Measurements from ENCODE around the gene TAS2R40.
"Not testable (repeated sequence)": the region's sequence is repeated elsewhere in the genome, so short reads cannot be mapped to it uniquely, and the experiment has no call there.

TAS2R40 gene

GRCh38 chr7:143199040-143199439 lies 22.8 kb upstream of the TAS2R40 start:
- H3K9ac ChIP-seq (ENCODE audit: low read depth in 1 of 2, low read length in 2 of 2), result no peak overlapping the region
- H3K36me3 ChIP-seq (ENCODE audit: control insufficient read depth in 2 of 2, insufficient read depth in 2 of 2, low read length in 2 of 2), result no peaks in the 10 kb centered on the region
- H3K9me3 ChIP-seq (ENCODE audit: control insufficient read depth in 2 of 2, low read length in 2 of 2), result no peaks in the 10 kb centered on the region
- H3K27ac ChIP-seq (ENCODE audit: low read depth in 2 of 2, low read length in 2 of 2), result no peak overlapping the region
- H3K4me1 ChIP-seq (ENCODE audit: control insufficient read depth in 2 of 2, insufficient read depth in 2 of 2, low read length in 2 of 2), result no peaks in the 10 kb centered on the region
- H3K27me3 ChIP-seq (ENCODE audit: control insufficient read depth in 2 of 2, insufficient read depth in 2 of 2, low read length in 2 of 2), result no peaks in the 10 kb centered on the region
- no peak overlapping the region for H3K4me3 ChIP-seq (ENCODE audit: low read length in 2 of 2)

- Histone ChIP-seq H3K4me1 (ENCODE audit: control insufficient read depth in 2 of 2, insufficient read depth in 2 of 2, low read length in 2 of 2) (no peaks in the 10 kb centered on the region), H3K27ac (ENCODE audit: low read depth in 2 of 2, low read length in 2 of 2) (no peak overlapping the region), H3K9ac (ENCODE audit: low read depth in 1 of 2, low read length in 2 of 2) (no peak overlapping the region), H3K9me3 (ENCODE audit: control insufficient read depth in 2 of 2, low read length in 2 of 2) (no peaks in the 10 kb centered on the region), H3K4me3 (ENCODE audit: low read length in 2 of 2) (no peak overlapping the region), H3K36me3 (ENCODE audit: control insufficient read depth in 2 of 2, insufficient read depth in 2 of 2, low read length in 2 of 2) (no peaks in the 10 kb centered on the region), H3K27me3 (ENCODE audit: control insufficient read depth in 2 of 2, insufficient read depth in 2 of 2, low read length in 2 of 2) (no peaks in the 10 kb centered on the region)
These were observed 19.7 kb upstream of the TAS2R40 start for GRCh38 chr7:143202161-143202560.

- no peaks in the 10 kb centered on the region for H3K4me1 ChIP-seq (ENCODE audit: control insufficient read depth in 2 of 2, insufficient read depth in 2 of 2, low read length in 2 of 2)
These were observed 18.5 kb upstream of the TAS2R40 start for GRCh38 chr7:143203386-143203785.

GRCh38 chr7:143205560-143206293 lies 16.1 kb upstream of the TAS2R40 start:
- Histone ChIP-seq H3K4me1 (ENCODE audit: control insufficient read depth in 2 of 2, insufficient read depth in 2 of 2, low read length in 2 of 2) (no peaks in the 10 kb centered on the region), H3K27ac (ENCODE audit: low read depth in 2 of 2, low read length in 2 of 2) (no peak overlapping the region), H3K9ac (ENCODE audit: low read depth in 1 of 2, low read length in 2 of 2) (no peak overlapping the region), H3K9me3 (ENCODE audit: control insufficient read depth in 2 of 2, low read length in 2 of 2) (no peaks in the 10 kb centered on the region), H3K4me3 (ENCODE audit: low read length in 2 of 2) (no peak overlapping the region), H3K36me3 (ENCODE audit: control insufficient read depth in 2 of 2, insufficient read depth in 2 of 2, low read length in 2 of 2) (no peaks in the 10 kb centered on the region), H3K27me3 (ENCODE audit: control insufficient read depth in 2 of 2, insufficient read depth in 2 of 2, low read length in 2 of 2) (no peaks in the 10 kb centered on the region)

More at GRCh38 chr7:143203386-143203785, 18.5 kb upstream of the TAS2R40 start:
- no peak overlapping the region for H3K27ac ChIP-seq (ENCODE audit: low read depth in 2 of 2, low read length in 2 of 2)
- H3K4me3 ChIP-seq (ENCODE audit: low read length in 2 of 2), result no peak overlapping the region
- no peaks in the 10 kb centered on the region for H3K27me3 ChIP-seq (ENCODE audit: control insufficient read depth in 2 of 2, insufficient read depth in 2 of 2, low read length in 2 of 2)
- no peaks in the 10 kb centered on the region for H3K9me3 ChIP-seq (ENCODE audit: control insufficient read depth in 2 of 2, low read length in 2 of 2)
- no peaks in the 10 kb centered on the region for H3K36me3 ChIP-seq (ENCODE audit: control insufficient read depth in 2 of 2, insufficient read depth in 2 of 2, low read length in 2 of 2)
- no peak overlapping the region for H3K9ac ChIP-seq (ENCODE audit: low read depth in 1 of 2, low read length in 2 of 2)

GRCh38 chr7:143210541-143210940 lies 11.3 kb upstream of the TAS2R40 start:
- Histone ChIP-seq H3K27me3 (ENCODE audit: control insufficient read depth in 2 of 2, insufficient read depth in 2 of 2, low read length in 2 of 2) (no peaks in the 10 kb centered on the region), H3K9ac (ENCODE audit: low read depth in 1 of 2, low read length in 2 of 2) (no peak overlapping the region), H3K36me3 (ENCODE audit: control insufficient read depth in 2 of 2, insufficient read depth in 2 of 2, low read length in 2 of 2) (no peaks in the 10 kb centered on the region), H3K4me1 (ENCODE audit: control insufficient read depth in 2 of 2, insufficient read depth in 2 of 2, low read length in 2 of 2) (no peaks in the 10 kb centered on the region), H3K27ac (ENCODE audit: low read depth in 2 of 2, low read length in 2 of 2) (no peak overlapping the region), H3K4me3 (ENCODE audit: low read length in 2 of 2) (no peak overlapping the region), H3K9me3 (ENCODE audit: control insufficient read depth in 2 of 2, low read length in 2 of 2) (no peaks in the 10 kb centered on the region)

- H3K4me1 ChIP-seq (ENCODE audit: control insufficient read depth in 2 of 2, insufficient read depth in 2 of 2, low read length in 2 of 2); H3K36me3 ChIP-seq (ENCODE audit: control insufficient read depth in 2 of 2, insufficient read depth in 2 of 2, low read length in 2 of 2); H3K27ac ChIP-seq (ENCODE audit: low read depth in 2 of 2, low read length in 2 of 2); H3K27me3 ChIP-seq (ENCODE audit: control insufficient read depth in 2 of 2, insufficient read depth in 2 of 2, low read length in 2 of 2); H3K9me3 ChIP-seq (ENCODE audit: control insufficient read depth in 2 of 2, low read length in 2 of 2); H3K9ac ChIP-seq (ENCODE audit: low read depth in 1 of 2, low read length in 2 of 2); H3K4me3 ChIP-seq (ENCODE audit: low read length in 2 of 2): not testable (repeated sequence)
These were observed 8.4 kb upstream of the TAS2R40 start for GRCh38 chr7:143213478-143213877.

GRCh38 chr7:143214789-143215679 lies 6.8 kb upstream of the TAS2R40 start:
- Histone ChIP-seq H3K36me3 (ENCODE audit: control insufficient read depth in 2 of 2, insufficient read depth in 2 of 2, low read length in 2 of 2) (no peaks in the 10 kb centered on the region), H3K9me3 (ENCODE audit: control insufficient read depth in 2 of 2, low read length in 2 of 2) (no peaks in the 10 kb centered on the region), H3K27me3 (ENCODE audit: control insufficient read depth in 2 of 2, insufficient read depth in 2 of 2, low read length in 2 of 2) (peaks cover 0 to 3% of the 10 kb centered on the region in 2 donors), H3K9ac (ENCODE audit: low read depth in 1 of 2, low read length in 2 of 2) (no peak overlapping the region), H3K4me1 (ENCODE audit: control insufficient read depth in 2 of 2, insufficient read depth in 2 of 2, low read length in 2 of 2) (no peaks in the 10 kb centered on the region), H3K4me3 (ENCODE audit: low read length in 2 of 2) (no peak overlapping the region), H3K27ac (ENCODE audit: low read depth in 2 of 2, low read length in 2 of 2) (no peak overlapping the region)

- H3K4me3 ChIP-seq (ENCODE audit: low read length in 2 of 2), result no peak overlapping the region
- no peak overlapping the region for H3K9ac ChIP-seq (ENCODE audit: low read depth in 1 of 2, low read length in 2 of 2)
- no peak overlapping the region for H3K27ac ChIP-seq (ENCODE audit: low read depth in 2 of 2, low read length in 2 of 2)
- H3K4me1 ChIP-seq (ENCODE audit: control insufficient read depth in 2 of 2, insufficient read depth in 2 of 2, low read length in 2 of 2), result no peaks in the 10 kb centered on the region
- no peaks in the 10 kb centered on the region for H3K36me3 ChIP-seq (ENCODE audit: control insufficient read depth in 2 of 2, insufficient read depth in 2 of 2, low read length in 2 of 2)
- H3K27me3 ChIP-seq (ENCODE audit: control insufficient read depth in 2 of 2, insufficient read depth in 2 of 2, low read length in 2 of 2), result peaks cover 0 to 3% of the 10 kb centered on the region in 2 donors
- H3K9me3 ChIP-seq (ENCODE audit: control insufficient read depth in 2 of 2, low read length in 2 of 2), result no peaks in the 10 kb centered on the region
These were observed 5.7 kb upstream of the TAS2R40 start for GRCh38 chr7:143216151-143216550.

GRCh38 chr7:143216686-143217085 lies 5.2 kb upstream of the TAS2R40 start:
- Histone ChIP-seq H3K4me1 (ENCODE audit: control insufficient read depth in 2 of 2, insufficient read depth in 2 of 2, low read length in 2 of 2) (no peaks in the 10 kb centered on the region), H3K27me3 (ENCODE audit: control insufficient read depth in 2 of 2, insufficient read depth in 2 of 2, low read length in 2 of 2) (peaks cover 0 to 3% of the 10 kb centered on the region in 2 donors), H3K36me3 (ENCODE audit: control insufficient read depth in 2 of 2, insufficient read depth in 2 of 2, low read length in 2 of 2) (no peaks in the 10 kb centered on the region), H3K27ac (ENCODE audit: low read depth in 2 of 2, low read length in 2 of 2) (no peak overlapping the region), H3K9me3 (ENCODE audit: control insufficient read depth in 2 of 2, low read length in 2 of 2) (no peaks in the 10 kb centered on the region), H3K9ac (ENCODE audit: low read depth in 1 of 2, low read length in 2 of 2) (no peak overlapping the region), H3K4me3 (ENCODE audit: low read length in 2 of 2) (no peak overlapping the region)

GRCh38 chr7:143217806-143218205 lies 4.0 kb upstream of the TAS2R40 start:
- Histone ChIP-seq H3K27me3 (ENCODE audit: control insufficient read depth in 2 of 2, insufficient read depth in 2 of 2, low read length in 2 of 2) (peaks cover 3% of the 10 kb centered on the region in 2 donors), H3K9me3 (ENCODE audit: control insufficient read depth in 2 of 2, low read length in 2 of 2) (no peaks in the 10 kb centered on the region), H3K27ac (ENCODE audit: low read depth in 2 of 2, low read length in 2 of 2) (no peak overlapping the region), H3K36me3 (ENCODE audit: control insufficient read depth in 2 of 2, insufficient read depth in 2 of 2, low read length in 2 of 2) (no peaks in the 10 kb centered on the region), H3K9ac (ENCODE audit: low read depth in 1 of 2, low read length in 2 of 2) (no peak overlapping the region), H3K4me1 (ENCODE audit: control insufficient read depth in 2 of 2, insufficient read depth in 2 of 2, low read length in 2 of 2) (no peaks in the 10 kb centered on the region), H3K4me3 (ENCODE audit: low read length in 2 of 2) (no peak overlapping the region)

Measured in mucosa of rectum (tissue), 2 donors.